GM23248 (cell line): Measurements from ENCODE around the gene USP30. TPM values are rescaled to one million over a fixed set of nuclear protein-coding genes. Genes with fewer than 3 reads are reported as not detected.

Experiments used
- DNase-seq: peaks from one replicate; pipeline ENCODE4 v3.0.0-alpha.2; 2015
- H2AFZ ChIP-seq: fragments of 200-600 bp; sonication (generic); 2 replicates; pipeline ENCODE4 v1.6.1; 2016; ENCODE audit warnings: antibody characterized with exemption
- H3F3A ChIP-seq: fragments of 200-600 bp; sonication (generic); 2 replicates; pipeline ENCODE4 v1.6.1; 2016; ENCODE audit warnings: mild to moderate bottlenecking, antibody characterized with exemption, mixed run types; ENCODE audit not compliant: insufficient read depth
- H3K27ac ChIP-seq: fragments of 200-600 bp; sonication (generic); 2 replicates; pipeline ENCODE4 v1.5.1; 2016; ENCODE audit warnings: mild to moderate bottlenecking
- H3K27me3 ChIP-seq: fragments of 200-600 bp; sonication (generic); replicated peaks from 2 replicates; pipeline ENCODE4 v1.6.1; 2016; ENCODE audit warnings: mild to moderate bottlenecking; ENCODE audit not compliant: insufficient read depth
- H3K36me3 ChIP-seq: fragments of 200-600 bp; sonication (generic); 2 replicates; pipeline ENCODE4 v1.6.1; 2016; ENCODE audit warnings: low read depth, mild to moderate bottlenecking
- H3K4me1 ChIP-seq: fragments of 200-600 bp; sonication (generic); 2 replicates; pipeline ENCODE4 v1.6.1; 2016; ENCODE audit warnings: mild to moderate bottlenecking; ENCODE audit not compliant: insufficient read depth
- H3K4me2 ChIP-seq: fragments of 200-600 bp; sonication (generic); one replicate; pipeline ENCODE4 v1.6.1; 2016; ENCODE audit warnings: mild to moderate bottlenecking; ENCODE audit not compliant: unreplicated experiment
- H3K4me3 ChIP-seq: fragments of 200-600 bp; sonication (generic); 2 replicates; pipeline ENCODE4 v1.5.1; 2016; ENCODE audit warnings: mild to moderate bottlenecking
- H3K79me2 ChIP-seq: fragments of 200-600 bp; sonication (generic); 2 replicates; pipeline ENCODE4 v1.6.1; 2016; ENCODE audit warnings: mild to moderate bottlenecking; ENCODE audit not compliant: insufficient read depth
- H3K9ac ChIP-seq: fragments of 200-600 bp; sonication (generic); 2 replicates; pipeline ENCODE4 v1.6.1; 2016; ENCODE audit warnings: mild to moderate bottlenecking
- H3K9me2 ChIP-seq: fragments of 200-600 bp; sonication (generic); 2 replicates; pipeline ENCODE4 v1.6.1; 2016; ENCODE audit warnings: mixed run types, mild to moderate bottlenecking, moderate library complexity; ENCODE audit not compliant: insufficient read depth
- H3K9me3 ChIP-seq: fragments of 200-600 bp; sonication (generic); one replicate; pipeline ENCODE4 v1.6.1; 2017; ENCODE audit warnings: low read depth
- H4K20me1 ChIP-seq: fragments of 200-600 bp; sonication (generic); 2 replicates; pipeline ENCODE4 v1.6.0; 2016; ENCODE audit not compliant: insufficient read depth
- EZH2 ChIP-seq: fragments of 200-600 bp; sonication (generic); IDR thresholded peaks from 2 replicates; pipeline ENCODE4 v1.6.1; 2018; ENCODE audit warnings: antibody characterized with exemption, mild to moderate bottlenecking; ENCODE audit not compliant: insufficient read depth, poor library complexity, severe bottlenecking
- EZH2phosphoT487 ChIP-seq: fragments of 200-600 bp; sonication (generic); IDR thresholded peaks from 2 replicates; pipeline ENCODE4 v1.6.1; 2018; ENCODE audit warnings: antibody characterized with exemption, moderate library complexity, mild to moderate bottlenecking, low read depth; ENCODE audit not compliant: insufficient read depth
- WGBS, 2 experiments: methylation state at CpG; one replicate each; pipeline ENCODE4 v1.1.6; 2015 to 2017; ENCODE audit warnings: low lambda C conversion rate in 2 of 2, low coverage in 1 of 2; ENCODE audit errors: missing lambda C conversion rate in 2 of 2; 5-methylcytosine and 5-hydroxymethylcytosine counted together
- in situ Hi-C: fragments of 300-500 bp; cut with MboI; formaldehyde crosslinking; loops from 2 replicates; pipeline ENCODE4 v1.15.0; 2020
- polyA plus RNA-seq: library from polyadenylated mRNA; unstranded; fragments of >200 nt; fragmentation: Nextera tagmentation; extraction: Ambion mirVana; gene quantifications from 2 replicates; pipeline ENCODE4 v1.2.1, GENCODE V29; 2016
- total RNA-seq: library from RNA; depleted of rRNA; stranded (reverse); fragments of >200 nt; shearing (Covaris generic); gene quantifications from 2 replicates; pipeline ENCODE4 v1.2.3, GENCODE V29; 2014

The USP30 gene
- total and polyA plus RNA-seq, 2 experiments from 2014 or later = 6.5 to 7.5 TPM

- WGBS, 2 experiments = 60 to 61% methylated on average over 3 of the region's 3 CpGs
- Histone ChIP-seq H4K20me1 (no peaks in the 10 kb centered on the region), H3K4me2 (no peak overlapping the region), H3K9me2 (no peaks in the 10 kb centered on the region), H3F3A (no peaks in the 10 kb centered on the region), H3K79me2 (no peaks in the 10 kb centered on the region), H3K4me1 (no peaks in the 10 kb centered on the region), H2AFZ (no peak overlapping the region), H3K9me3 (no peaks in the 10 kb centered on the region), H3K4me3 (no peak overlapping the region), H3K36me3 (no peaks in the 10 kb centered on the region), H3K27me3 (no peaks in the 10 kb centered on the region), H3K27ac (no peak overlapping the region), H3K9ac (no peak overlapping the region)
- TF ChIP-seq EZH2phosphoT487 (no peak), EZH2 (no peak)
- no peak for DNase-seq
- in situ Hi-C loops = no loop called here
Observed at GRCh38 chr12:109121346-109121880, 69.0 kb downstream of the USP30 start.

GRCh38 chr12:109124878-109125648 lies 72.7 kb downstream of the USP30 start:
- Histone ChIP-seq H3K27me3 (no peaks in the 10 kb centered on the region), H2AFZ (no peak overlapping the region), H3K79me2 (no peaks in the 10 kb centered on the region), H3K9me2 (no peaks in the 10 kb centered on the region), H3K4me2 (no peak overlapping the region), H3F3A (no peaks in the 10 kb centered on the region), H3K9me3 (no peaks in the 10 kb centered on the region), H3K4me3 (no peak overlapping the region), H4K20me1 (no peaks in the 10 kb centered on the region), H3K9ac (no peak overlapping the region), H3K27ac (no peak overlapping the region), H3K36me3 (no peaks in the 10 kb centered on the region), H3K4me1 (no peaks in the 10 kb centered on the region)
- WGBS, 2 experiments = 62 to 68% methylated on average over 12 of the region's 12 CpGs
- no peak for TF ChIP-seq EZH2
- TF ChIP-seq EZH2phosphoT487 = no peak
- DNase-seq = no peak
- in situ Hi-C loops = no loop called here

- H2AFZ ChIP-seq = no peak overlapping the region
- no peak for TF ChIP-seq EZH2
- no peak for TF ChIP-seq EZH2phosphoT487
- no peaks in the 10 kb centered on the region for H3K36me3 ChIP-seq
- no peak for DNase-seq
- H3F3A ChIP-seq = no peaks in the 10 kb centered on the region
- 72 to 78% methylated on average over 7 of the region's 7 CpGs for WGBS, 2 experiments
- no peak overlapping the region for H3K27ac ChIP-seq
- H3K79me2 ChIP-seq = no peaks in the 10 kb centered on the region
- no peak overlapping the region for H3K9ac ChIP-seq
- no peak overlapping the region for H3K4me2 ChIP-seq
- H3K9me2 ChIP-seq = no peaks in the 10 kb centered on the region
- H3K27me3 ChIP-seq = no peaks in the 10 kb centered on the region
- H3K9me3 ChIP-seq = no peaks in the 10 kb centered on the region
- no peaks in the 10 kb centered on the region for H4K20me1 ChIP-seq
- in situ Hi-C loops = no loop called here
- no peaks in the 10 kb centered on the region for H3K4me1 ChIP-seq
- no peak overlapping the region for H3K4me3 ChIP-seq
Observed at GRCh38 chr12:109125791-109126190, 73.4 kb downstream of the USP30 start.

GRCh38 chr12:109126784-109127183 lies 74.4 kb downstream of the USP30 start:
- H2AFZ ChIP-seq = no peak overlapping the region
- peaks cover 1% of the 10 kb centered on the region; the same call in 1 of the 2 replicates for H3K27me3 ChIP-seq
- H3K4me3 ChIP-seq = no peak overlapping the region
- TF ChIP-seq EZH2 (no peak), EZH2phosphoT487 (no peak)
- H3K4me2 ChIP-seq = no peak overlapping the region
- no peaks in the 10 kb centered on the region for H3K9me2 ChIP-seq
- no peaks in the 10 kb centered on the region for H3K79me2 ChIP-seq
- peaks cover 6% of the 10 kb centered on the region; the same call in 1 of the 2 replicates for H3K4me1 ChIP-seq
- in situ Hi-C loops = no loop called here
- no peaks in the 10 kb centered on the region for H3F3A ChIP-seq
- no peaks in the 10 kb centered on the region for H3K9me3 ChIP-seq
- WGBS, 2 experiments = 63 to 65% methylated on average over 3 of the region's 3 CpGs
- H3K27ac ChIP-seq = no peak overlapping the region
- H4K20me1 ChIP-seq = no peaks in the 10 kb centered on the region
- no peak overlapping the region for H3K9ac ChIP-seq
- H3K36me3 ChIP-seq = no peaks in the 10 kb centered on the region
- no peak for DNase-seq
